ENCODE data around the gene POU2AF2.
"Not testable (repeated sequence)": the region's sequence is repeated elsewhere in the genome, so short reads cannot be mapped to it uniquely, and the experiment has no call there.

POU2AF2 gene

GRCh38 chr11:111209543-111210355, 35.8 kb upstream of the POU2AF2 start:
- DNase-seq (ENCODE audit: insufficient read length, low spot score) (no peak), FAIRE-seq (no peak)
- no peak for TF ChIP-seq CTCF (IDR thresholded peaks at IDR 0.05; ENCODE audit: insufficient read depth, missing control alignments)

- TF ChIP-seq CTCF (IDR thresholded peaks at IDR 0.05; ENCODE audit: insufficient read depth, missing control alignments): no peak
- FAIRE-seq: no peak
- no peak for DNase-seq (ENCODE audit: insufficient read length, low spot score)
These were observed 32.3 kb upstream of the POU2AF2 start for GRCh38 chr11:111213256-111213655.

- FAIRE-seq: no peak
- DNase-seq (ENCODE audit: insufficient read length, low spot score): no peak
- no peak for TF ChIP-seq CTCF (IDR thresholded peaks at IDR 0.05; ENCODE audit: insufficient read depth, missing control alignments)
These were observed 24.8 kb upstream of the POU2AF2 start for GRCh38 chr11:111220721-111221120.

GRCh38 chr11:111221208-111221607, 24.3 kb upstream of the POU2AF2 start:
- TF ChIP-seq CTCF (IDR thresholded peaks at IDR 0.05; ENCODE audit: insufficient read depth, missing control alignments): no peak
- no peak for DNase-seq (ENCODE audit: insufficient read length, low spot score)
- no peak for FAIRE-seq

GRCh38 chr11:111221936-111222335, 23.6 kb upstream of the POU2AF2 start:
- not testable (repeated sequence) for DNase-seq (ENCODE audit: insufficient read length, low spot score); FAIRE-seq

GRCh38 chr11:111222821-111223455, 22.6 kb upstream of the POU2AF2 start:
- DNase-seq (ENCODE audit: insufficient read length, low spot score); FAIRE-seq: not testable (repeated sequence)

GRCh38 chr11:111225881-111226280, 19.6 kb upstream of the POU2AF2 start:
- DNase-seq (ENCODE audit: insufficient read length, low spot score) (no peak), FAIRE-seq (no peak)
- TF ChIP-seq CTCF (IDR thresholded peaks at IDR 0.05; ENCODE audit: insufficient read depth, missing control alignments): no peak

- DNase-seq (ENCODE audit: insufficient read length, low spot score) (no peak), FAIRE-seq (no peak)
- no peak for TF ChIP-seq CTCF (IDR thresholded peaks at IDR 0.05; ENCODE audit: insufficient read depth, missing control alignments)
These were observed 15.9 kb upstream of the POU2AF2 start for GRCh38 chr11:111229604-111230003.

Measured in D721Med (cell line).